Right atrium auricular region (tissue), 2 donors: ENCODE measurements around the gene ATP10A. TPM values are rescaled to one million over a fixed set of nuclear protein-coding genes. Genes with fewer than 3 reads are reported as not detected.

Experiments used
- DNase-seq: peaks from one replicate; pipeline ENCODE4 v3.0.0-alpha.2; 2019; ENCODE audit warnings: low spot score
- H3K27ac ChIP-seq, 2 donors: fragments of 200-600 bp; sonication (generic); 1 replicate in 1 of 2; 2 replicates in 1 of 2; pipeline ENCODE4 v1.5.1; 2016 to 2019
- H3K27me3 ChIP-seq, 2 donors: fragments of 200-600 bp; sonication (generic); one replicate each; pipeline versions ENCODE4 v1.5.1 to v1.6.0; 2017 to 2019
- H3K36me3 ChIP-seq: fragments of 200-600 bp; sonication (generic); one replicate; pipeline ENCODE4 v1.5.1; 2016
- H3K4me1 ChIP-seq, 2 donors: fragments of 200-600 bp; sonication (generic); one replicate each; pipeline versions ENCODE4 v1.5.1 to v1.6.0; 2017 to 2019
- H3K4me3 ChIP-seq, 2 donors: fragments of 200-600 bp; sonication (generic); 1 replicate in 1 of 2; 2 replicates in 1 of 2; pipeline ENCODE4 v1.5.1; 2017 to 2019; ENCODE audit warnings: mild to moderate bottlenecking in 1 of 2, moderate library complexity in 1 of 2
- H3K9me3 ChIP-seq, 2 donors: fragments of 200-600 bp; sonication (generic); one replicate each; pipeline ENCODE4 v1.5.1; 2019
- CTCF ChIP-seq, 2 donors: fragments of 200-600 bp; sonication (generic); IDR thresholded peaks; one replicate each; pipeline ENCODE4 v1.5.1; 2019; ENCODE audit warnings: antibody characterized with exemption in 2 of 2
- total RNA-seq, 2 donors: library from RNA; depleted of rRNA; stranded (reverse); fragments of >200 nt; gene quantifications; one replicate each; pipeline ENCODE4 v1.1.0, GENCODE V29; 2016

The ATP10A gene
- total RNA-seq, 2 donors from 2014 or later = 3.2 to 6.0 TPM

- H3K4me3 ChIP-seq = no peak overlapping the region
- no peaks in the 10 kb centered on the region for H3K9me3 ChIP-seq
- H3K36me3 ChIP-seq = no peaks in the 10 kb centered on the region
- no peak for TF ChIP-seq CTCF (IDR thresholded peaks at IDR 0.05)
- peaks cover 0 to 31% of the 10 kb centered on the region in 2 donors for H3K4me1 ChIP-seq
- DNase-seq = no peak
- no peaks in the 10 kb centered on the region for H3K27me3 ChIP-seq
- H3K27ac ChIP-seq = no peak overlapping the region
Observed at GRCh38 chr15:25852027-25852426, 11.1 kb downstream of the ATP10A start.

DNA sequence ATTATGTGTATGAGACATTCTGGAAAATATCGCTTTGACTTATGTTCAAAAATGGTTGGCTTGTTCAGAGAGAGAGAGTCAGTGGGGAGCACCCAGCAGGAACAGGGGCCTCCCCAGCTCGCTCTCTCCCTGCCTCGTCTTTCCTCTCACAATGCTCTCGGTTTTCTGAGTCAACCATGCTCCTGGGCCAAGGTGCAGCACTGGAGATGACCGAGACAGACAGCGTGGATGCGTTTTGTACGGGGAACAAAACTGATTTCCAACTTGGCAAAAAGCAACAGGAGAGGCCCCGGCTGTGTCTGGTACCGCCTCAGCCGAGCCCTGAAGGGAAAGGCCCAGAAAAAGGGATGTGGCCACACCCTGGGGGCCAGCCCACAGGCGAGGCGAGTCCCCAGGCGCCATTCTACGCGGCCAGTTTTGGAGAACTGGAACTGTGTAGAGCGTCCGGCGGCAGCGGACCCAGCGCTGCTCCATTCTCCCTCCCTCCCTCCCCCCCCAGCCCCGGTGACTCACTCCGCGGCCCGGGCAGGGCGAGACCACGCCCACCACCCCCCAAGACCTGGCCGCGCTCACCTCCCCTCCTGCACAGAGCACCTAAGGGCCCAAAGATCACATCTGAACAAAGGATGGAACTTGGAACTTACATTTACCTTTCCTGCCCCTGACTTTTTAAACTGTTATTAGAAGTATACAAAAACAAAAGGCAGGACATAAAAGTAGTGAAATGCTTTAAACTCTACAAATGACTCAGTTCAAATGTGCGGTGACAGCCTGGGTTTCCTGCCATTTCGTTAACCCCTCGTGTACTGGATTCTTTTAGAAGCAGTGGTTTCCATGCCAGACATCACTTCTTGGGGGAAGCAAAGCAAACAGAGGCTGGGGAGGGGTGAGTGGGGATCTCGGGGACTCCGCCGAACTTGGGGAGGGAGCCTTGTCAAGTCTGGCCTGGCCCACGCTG lies 12.7 kb downstream of the ATP10A start:
- peak overlapping the region; percentile 19 to 41 for H3K4me3 ChIP-seq
- DNase-seq = peak; percentile 88
- peak overlapping the region; percentile 72 to 85 for H3K27ac ChIP-seq
- TF ChIP-seq CTCF (IDR thresholded peaks at IDR 0.05) = no peak
- H3K4me1 ChIP-seq = peaks cover 0 to 31% of the 10 kb centered on the region in 2 donors
- no peaks in the 10 kb centered on the region for H3K9me3 ChIP-seq
- H3K36me3 ChIP-seq = no peaks in the 10 kb centered on the region
- no peaks in the 10 kb centered on the region for H3K27me3 ChIP-seq

GRCh38 chr15:25849157-25849921 lies 13.8 kb downstream of the ATP10A start:
- peak overlapping the region; percentile 72 to 85 for H3K27ac ChIP-seq
- no peak for DNase-seq
- peaks cover 0 to 37% of the 10 kb centered on the region in 2 donors for H3K4me1 ChIP-seq
- TF ChIP-seq CTCF (IDR thresholded peaks at IDR 0.05) = no peak
- no peaks in the 10 kb centered on the region for H3K27me3 ChIP-seq
- no peaks in the 10 kb centered on the region for H3K9me3 ChIP-seq
- H3K36me3 ChIP-seq = no peaks in the 10 kb centered on the region
- H3K4me3 ChIP-seq = peak overlapping the region in 1 of 2 donors; percentile 7

DNA sequence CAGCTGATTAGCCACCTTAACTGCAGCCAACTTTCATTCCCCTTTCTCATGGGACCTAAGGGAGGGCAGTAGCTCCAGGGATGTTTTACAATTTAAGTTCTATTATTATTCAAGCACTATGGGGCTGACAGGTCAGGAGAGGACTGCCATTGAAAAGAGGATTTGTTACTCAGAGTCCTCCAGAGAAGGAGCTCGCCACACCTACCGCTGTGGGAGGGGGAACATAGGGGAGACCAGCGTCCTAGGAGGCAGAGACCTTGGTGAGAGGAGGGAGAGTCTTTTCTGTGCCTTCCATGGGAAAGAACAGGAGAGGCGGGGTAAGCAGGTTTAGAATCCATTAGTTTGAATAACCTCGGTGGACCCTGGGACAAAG lies 14.4 kb downstream of the ATP10A start:
- no peak for TF ChIP-seq CTCF (IDR thresholded peaks at IDR 0.05)
- peak overlapping the region in 1 of 2 donors; percentile 7 for H3K4me3 ChIP-seq
- H3K27ac ChIP-seq = peak overlapping the region; percentile 72 to 85
- peaks cover 0 to 37% of the 10 kb centered on the region in 2 donors for H3K4me1 ChIP-seq
- no peaks in the 10 kb centered on the region for H3K27me3 ChIP-seq
- no peaks in the 10 kb centered on the region for H3K36me3 ChIP-seq
- DNase-seq = no peak
- H3K9me3 ChIP-seq = no peaks in the 10 kb centered on the region

DNA sequence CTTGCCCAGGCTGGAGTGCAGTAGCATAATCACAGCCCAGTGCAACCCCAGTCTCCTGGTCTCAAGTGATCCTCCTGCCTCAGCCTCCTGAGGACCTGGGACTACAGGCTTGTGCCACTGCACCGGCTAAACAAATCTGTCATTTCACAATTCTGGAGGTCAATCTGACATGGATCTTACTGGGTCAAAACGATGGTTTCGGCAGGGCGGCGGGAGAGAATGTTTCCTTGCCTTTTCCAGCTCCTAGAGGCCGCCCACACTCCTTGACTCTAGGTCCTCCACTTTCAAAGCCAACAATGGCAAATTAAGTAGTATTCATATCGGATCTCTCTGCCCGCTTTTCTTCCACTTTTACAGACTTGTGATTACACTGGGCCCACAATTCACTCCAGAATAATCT lies 14.8 kb downstream of the ATP10A start:
- Histone ChIP-seq H3K9me3 (no peaks in the 10 kb centered on the region), H3K36me3 (no peaks in the 10 kb centered on the region), H3K27ac (peak overlapping the region in 1 of 2 donors; percentile 72), H3K4me3 (no peak overlapping the region), H3K27me3 (no peaks in the 10 kb centered on the region), H3K4me1 (peaks cover 0 to 37% of the 10 kb centered on the region in 2 donors)
- DNase-seq = no peak
- TF ChIP-seq CTCF (IDR thresholded peaks at IDR 0.05) = no peak
